ENCODE results near the gene LARP1. TPM values are rescaled to one million over a fixed set of nuclear protein-coding genes. Genes with fewer than 3 reads are reported as not detected.

Gene LARP1
- total and polyA plus RNA-seq, 4 donors, result 26.0 to 74.1 (median 32.6) TPM

DNA sequence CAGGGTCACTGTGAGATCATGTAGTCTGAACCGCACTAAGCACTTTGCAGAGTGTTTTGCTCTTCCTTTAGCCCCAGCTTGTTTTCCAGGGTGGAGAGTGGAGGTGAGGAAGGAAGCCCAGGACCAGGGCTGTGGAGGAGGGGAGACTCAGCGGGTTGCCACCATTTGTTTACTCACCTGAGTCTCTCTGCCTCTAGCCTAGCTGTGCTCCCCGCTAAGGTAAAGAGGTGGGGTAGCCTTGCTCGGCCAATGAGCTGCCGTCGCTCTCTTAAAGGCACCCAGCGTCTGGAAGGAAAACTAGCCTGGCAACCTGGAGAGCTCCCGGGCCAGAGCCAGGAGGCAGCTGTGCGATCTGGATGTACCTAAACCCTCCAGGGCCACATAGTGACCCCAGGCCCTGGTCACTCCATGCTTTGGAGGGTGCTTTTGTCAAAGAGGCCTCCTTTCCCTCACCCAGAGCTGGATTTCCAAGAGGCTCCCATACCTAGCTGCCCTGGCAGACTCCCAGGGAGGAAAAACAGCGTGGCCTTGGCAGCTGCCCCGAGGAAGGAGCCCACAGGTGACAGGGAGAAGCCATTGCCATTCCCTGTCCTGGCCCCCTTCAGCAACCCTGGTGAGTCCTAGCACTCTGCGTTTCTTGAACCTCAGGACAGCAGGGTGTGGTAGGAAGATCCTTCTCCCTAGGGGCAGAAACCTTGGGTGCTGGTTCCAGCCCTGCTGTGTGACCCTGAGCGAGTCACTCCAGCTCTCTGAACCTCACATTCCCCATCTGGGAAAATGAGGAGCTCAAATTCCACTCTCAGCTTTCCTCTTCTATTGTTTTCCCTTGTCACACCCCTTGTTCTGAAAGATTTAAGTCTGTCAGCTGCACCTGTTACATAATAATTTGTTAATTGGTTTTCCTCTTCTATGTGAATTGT, 42.4 kb upstream of the LARP1 start:
- H3K9me3 ChIP-seq (ENCODE audit: control insufficient read depth in 4 of 4, low read length in 3 of 4), result no peaks in the 10 kb centered on the region
- no peak overlapping the region for H3K4me3 ChIP-seq (ENCODE audit: low read depth in 1 of 3, low read length in 3 of 3)
- peak overlapping the region; percentile 58 to 66 for H3K27ac ChIP-seq (ENCODE audit: low read depth in 1 of 2, low read length in 2 of 2)
- H3K27me3 ChIP-seq (ENCODE audit: control insufficient read depth in 4 of 4, insufficient read depth in 4 of 4, low read length in 3 of 4), result no peaks in the 10 kb centered on the region
- DNase-seq (ENCODE audit: low spot score), result no peak
- WGBS, result 69% methylated on average over 13 of the region's 13 CpGs
- no peaks in the 10 kb centered on the region for H3K36me3 ChIP-seq (ENCODE audit: control insufficient read depth in 4 of 4, insufficient read depth in 3 of 4, low read depth in 1 of 4, low read length in 3 of 4)
- no peak overlapping the region for H3K9ac ChIP-seq (ENCODE audit: low read depth in 1 of 2, low read length in 2 of 2)
- H3K4me1 ChIP-seq (ENCODE audit: control insufficient read depth in 4 of 4, insufficient read depth in 4 of 4, low read length in 3 of 4), result peaks cover 4 to 35% (median 25%) of the 10 kb centered on the region in 4 donors
- TF ChIP-seq FOXA2 (IDR thresholded peaks at IDR 0.05) (no peak), RXRA (IDR thresholded peaks at IDR 0.05) (no peak), SP1 (IDR thresholded peaks at IDR 0.05) (no peak), EGR1 (IDR thresholded peaks at IDR 0.05; ENCODE audit: low read depth in 2 of 2) (no peak), HNF4G (IDR thresholded peaks at IDR 0.05) (no peak), RAD21 (IDR thresholded peaks at IDR 0.05) (no peak), JUND (IDR thresholded peaks at IDR 0.05) (no peak), YY1 (IDR thresholded peaks at IDR 0.05) (no peak), NR2F2 (IDR thresholded peaks at IDR 0.05) (no peak), HNF4A (conservative IDR thresholded peaks at IDR 0.05) (no peak), TAF1 (conservative IDR thresholded peaks at IDR 0.05) (no peak), GABPA (IDR thresholded peaks at IDR 0.05 in 1 of 2, conservative IDR thresholded peaks at IDR 0.05 in 1 of 2) (no peak), FOXA1 (IDR thresholded peaks at IDR 0.05) (no peak)
- TF ChIP-seq, protein P1, sequence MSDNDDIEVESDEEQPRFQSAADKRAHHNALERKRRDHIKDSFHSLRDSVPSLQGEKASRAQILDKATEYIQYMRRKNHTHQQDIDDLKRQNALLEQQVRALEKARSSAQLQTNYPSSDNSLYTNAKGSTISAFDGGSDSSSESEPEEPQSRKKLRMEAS (IDR thresholded peaks at IDR 0.05), result no peak
- TF ChIP-seq, protein P2, sequence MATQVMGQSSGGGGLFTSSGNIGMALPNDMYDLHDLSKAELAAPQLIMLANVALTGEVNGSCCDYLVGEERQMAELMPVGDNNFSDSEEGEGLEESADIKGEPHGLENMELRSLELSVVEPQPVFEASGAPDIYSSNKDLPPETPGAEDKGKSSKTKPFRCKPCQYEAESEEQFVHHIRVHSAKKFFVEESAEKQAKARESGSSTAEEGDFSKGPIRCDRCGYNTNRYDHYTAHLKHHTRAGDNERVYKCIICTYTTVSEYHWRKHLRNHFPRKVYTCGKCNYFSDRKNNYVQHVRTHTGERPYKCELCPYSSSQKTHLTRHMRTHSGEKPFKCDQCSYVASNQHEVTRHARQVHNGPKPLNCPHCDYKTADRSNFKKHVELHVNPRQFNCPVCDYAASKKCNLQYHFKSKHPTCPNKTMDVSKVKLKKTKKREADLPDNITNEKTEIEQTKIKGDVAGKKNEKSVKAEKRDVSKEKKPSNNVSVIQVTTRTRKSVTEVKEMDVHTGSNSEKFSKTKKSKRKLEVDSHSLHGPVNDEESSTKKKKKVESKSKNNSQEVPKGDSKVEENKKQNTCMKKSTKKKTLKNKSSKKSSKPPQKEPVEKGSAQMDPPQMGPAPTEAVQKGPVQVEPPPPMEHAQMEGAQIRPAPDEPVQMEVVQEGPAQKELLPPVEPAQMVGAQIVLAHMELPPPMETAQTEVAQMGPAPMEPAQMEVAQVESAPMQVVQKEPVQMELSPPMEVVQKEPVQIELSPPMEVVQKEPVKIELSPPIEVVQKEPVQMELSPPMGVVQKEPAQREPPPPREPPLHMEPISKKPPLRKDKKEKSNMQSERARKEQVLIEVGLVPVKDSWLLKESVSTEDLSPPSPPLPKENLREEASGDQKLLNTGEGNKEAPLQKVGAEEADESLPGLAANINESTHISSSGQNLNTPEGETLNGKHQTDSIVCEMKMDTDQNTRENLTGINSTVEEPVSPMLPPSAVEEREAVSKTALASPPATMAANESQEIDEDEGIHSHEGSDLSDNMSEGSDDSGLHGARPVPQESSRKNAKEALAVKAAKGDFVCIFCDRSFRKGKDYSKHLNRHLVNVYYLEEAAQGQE (IDR thresholded peaks at IDR 0.05), result no peak
- TF ChIP-seq, protein P3, sequence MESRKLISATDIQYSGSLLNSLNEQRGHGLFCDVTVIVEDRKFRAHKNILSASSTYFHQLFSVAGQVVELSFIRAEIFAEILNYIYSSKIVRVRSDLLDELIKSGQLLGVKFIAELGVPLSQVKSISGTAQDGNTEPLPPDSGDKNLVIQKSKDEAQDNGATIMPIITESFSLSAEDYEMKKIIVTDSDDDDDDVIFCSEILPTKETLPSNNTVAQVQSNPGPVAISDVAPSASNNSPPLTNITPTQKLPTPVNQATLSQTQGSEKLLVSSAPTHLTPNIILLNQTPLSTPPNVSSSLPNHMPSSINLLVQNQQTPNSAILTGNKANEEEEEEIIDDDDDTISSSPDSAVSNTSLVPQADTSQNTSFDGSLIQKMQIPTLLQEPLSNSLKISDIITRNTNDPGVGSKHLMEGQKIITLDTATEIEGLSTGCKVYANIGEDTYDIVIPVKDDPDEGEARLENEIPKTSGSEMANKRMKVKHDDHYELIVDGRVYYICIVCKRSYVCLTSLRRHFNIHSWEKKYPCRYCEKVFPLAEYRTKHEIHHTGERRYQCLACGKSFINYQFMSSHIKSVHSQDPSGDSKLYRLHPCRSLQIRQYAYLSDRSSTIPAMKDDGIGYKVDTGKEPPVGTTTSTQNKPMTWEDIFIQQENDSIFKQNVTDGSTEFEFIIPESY (IDR thresholded peaks at IDR 0.05), result no peak
- TF ChIP-seq, protein P4, sequence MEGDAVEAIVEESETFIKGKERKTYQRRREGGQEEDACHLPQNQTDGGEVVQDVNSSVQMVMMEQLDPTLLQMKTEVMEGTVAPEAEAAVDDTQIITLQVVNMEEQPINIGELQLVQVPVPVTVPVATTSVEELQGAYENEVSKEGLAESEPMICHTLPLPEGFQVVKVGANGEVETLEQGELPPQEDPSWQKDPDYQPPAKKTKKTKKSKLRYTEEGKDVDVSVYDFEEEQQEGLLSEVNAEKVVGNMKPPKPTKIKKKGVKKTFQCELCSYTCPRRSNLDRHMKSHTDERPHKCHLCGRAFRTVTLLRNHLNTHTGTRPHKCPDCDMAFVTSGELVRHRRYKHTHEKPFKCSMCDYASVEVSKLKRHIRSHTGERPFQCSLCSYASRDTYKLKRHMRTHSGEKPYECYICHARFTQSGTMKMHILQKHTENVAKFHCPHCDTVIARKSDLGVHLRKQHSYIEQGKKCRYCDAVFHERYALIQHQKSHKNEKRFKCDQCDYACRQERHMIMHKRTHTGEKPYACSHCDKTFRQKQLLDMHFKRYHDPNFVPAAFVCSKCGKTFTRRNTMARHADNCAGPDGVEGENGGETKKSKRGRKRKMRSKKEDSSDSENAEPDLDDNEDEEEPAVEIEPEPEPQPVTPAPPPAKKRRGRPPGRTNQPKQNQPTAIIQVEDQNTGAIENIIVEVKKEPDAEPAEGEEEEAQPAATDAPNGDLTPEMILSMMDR (IDR thresholded peaks at IDR 0.05; ENCODE audit: low read depth, low read length, missing input control), result no peak
- TF ChIP-seq, protein P5, sequence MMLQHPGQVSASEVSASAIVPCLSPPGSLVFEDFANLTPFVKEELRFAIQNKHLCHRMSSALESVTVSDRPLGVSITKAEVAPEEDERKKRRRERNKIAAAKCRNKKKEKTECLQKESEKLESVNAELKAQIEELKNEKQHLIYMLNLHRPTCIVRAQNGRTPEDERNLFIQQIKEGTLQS (IDR thresholded peaks at IDR 0.05), result no peak

Data from liver (tissue), 9 donors.